GM23248 (cell line): ENCODE data around the gene PIRT. TPM values are rescaled to one million over a fixed set of nuclear protein-coding genes. Genes with fewer than 3 reads are reported as not detected.

Experiments
- DNase-seq: peaks from one replicate; pipeline ENCODE4 v3.0.0-alpha.2; 2015
- H2AFZ ChIP-seq: fragments of 200-600 bp; sonication (generic); 2 replicates; pipeline ENCODE4 v1.6.1; 2016; ENCODE audit warnings: antibody characterized with exemption
- H3F3A ChIP-seq: fragments of 200-600 bp; sonication (generic); 2 replicates; pipeline ENCODE4 v1.6.1; 2016; ENCODE audit warnings: mild to moderate bottlenecking, antibody characterized with exemption, mixed run types; ENCODE audit not compliant: insufficient read depth
- H3K27ac ChIP-seq: fragments of 200-600 bp; sonication (generic); 2 replicates; pipeline ENCODE4 v1.5.1; 2016; ENCODE audit warnings: mild to moderate bottlenecking
- H3K27me3 ChIP-seq: fragments of 200-600 bp; sonication (generic); replicated peaks from 2 replicates; pipeline ENCODE4 v1.6.1; 2016; ENCODE audit warnings: mild to moderate bottlenecking; ENCODE audit not compliant: insufficient read depth
- H3K36me3 ChIP-seq: fragments of 200-600 bp; sonication (generic); 2 replicates; pipeline ENCODE4 v1.6.1; 2016; ENCODE audit warnings: low read depth, mild to moderate bottlenecking
- H3K4me1 ChIP-seq: fragments of 200-600 bp; sonication (generic); 2 replicates; pipeline ENCODE4 v1.6.1; 2016; ENCODE audit warnings: mild to moderate bottlenecking; ENCODE audit not compliant: insufficient read depth
- H3K4me2 ChIP-seq: fragments of 200-600 bp; sonication (generic); one replicate; pipeline ENCODE4 v1.6.1; 2016; ENCODE audit warnings: mild to moderate bottlenecking; ENCODE audit not compliant: unreplicated experiment
- H3K4me3 ChIP-seq: fragments of 200-600 bp; sonication (generic); 2 replicates; pipeline ENCODE4 v1.5.1; 2016; ENCODE audit warnings: mild to moderate bottlenecking
- H3K79me2 ChIP-seq: fragments of 200-600 bp; sonication (generic); 2 replicates; pipeline ENCODE4 v1.6.1; 2016; ENCODE audit warnings: mild to moderate bottlenecking; ENCODE audit not compliant: insufficient read depth
- H3K9ac ChIP-seq: fragments of 200-600 bp; sonication (generic); 2 replicates; pipeline ENCODE4 v1.6.1; 2016; ENCODE audit warnings: mild to moderate bottlenecking
- H3K9me2 ChIP-seq: fragments of 200-600 bp; sonication (generic); 2 replicates; pipeline ENCODE4 v1.6.1; 2016; ENCODE audit warnings: mixed run types, mild to moderate bottlenecking, moderate library complexity; ENCODE audit not compliant: insufficient read depth
- H3K9me3 ChIP-seq: fragments of 200-600 bp; sonication (generic); one replicate; pipeline ENCODE4 v1.6.1; 2017; ENCODE audit warnings: low read depth
- H4K20me1 ChIP-seq: fragments of 200-600 bp; sonication (generic); 2 replicates; pipeline ENCODE4 v1.6.0; 2016; ENCODE audit not compliant: insufficient read depth
- EZH2 ChIP-seq: fragments of 200-600 bp; sonication (generic); IDR thresholded peaks from 2 replicates; pipeline ENCODE4 v1.6.1; 2018; ENCODE audit warnings: antibody characterized with exemption, mild to moderate bottlenecking; ENCODE audit not compliant: insufficient read depth, poor library complexity, severe bottlenecking
- EZH2phosphoT487 ChIP-seq: fragments of 200-600 bp; sonication (generic); IDR thresholded peaks from 2 replicates; pipeline ENCODE4 v1.6.1; 2018; ENCODE audit warnings: antibody characterized with exemption, moderate library complexity, mild to moderate bottlenecking, low read depth; ENCODE audit not compliant: insufficient read depth
- WGBS, 2 experiments: methylation state at CpG; one replicate each; pipeline ENCODE4 v1.1.6; 2015 to 2017; ENCODE audit warnings: low lambda C conversion rate in 2 of 2, low coverage in 1 of 2; ENCODE audit errors: missing lambda C conversion rate in 2 of 2; 5-methylcytosine and 5-hydroxymethylcytosine counted together
- in situ Hi-C: fragments of 300-500 bp; cut with MboI; formaldehyde crosslinking; loops from 2 replicates; pipeline ENCODE4 v1.15.0; 2020
- polyA plus RNA-seq: library from polyadenylated mRNA; unstranded; fragments of >200 nt; fragmentation: Nextera tagmentation; extraction: Ambion mirVana; gene quantifications from 2 replicates; pipeline ENCODE4 v1.2.1, GENCODE V29; 2016
- total RNA-seq: library from RNA; depleted of rRNA; stranded (reverse); fragments of >200 nt; shearing (Covaris generic); gene quantifications from 2 replicates; pipeline ENCODE4 v1.2.3, GENCODE V29; 2014

PIRT gene
- total and polyA plus RNA-seq, 2 experiments from 2014 or later: not detected

- H3K9me3 ChIP-seq: no peaks in the 10 kb centered on the region
- no peaks in the 10 kb centered on the region for H3K4me1 ChIP-seq
- no peaks in the 10 kb centered on the region; the same call in 1 of the 2 replicates for H3K27me3 ChIP-seq
- TF ChIP-seq EZH2phosphoT487: no peak
- no peak for TF ChIP-seq EZH2
- no peaks in the 10 kb centered on the region for H3K9me2 ChIP-seq
- no peak overlapping the region for H3K9ac ChIP-seq
- H3K4me2 ChIP-seq: no peak overlapping the region
- H3K27ac ChIP-seq: no peak overlapping the region
- no peak for DNase-seq
- no peaks in the 10 kb centered on the region for H3K79me2 ChIP-seq
- in situ Hi-C loops: no loop called here
- H2AFZ ChIP-seq: no peak overlapping the region
- 66 to 68% methylated on average over 8 of the region's 8 CpGs for WGBS, 2 experiments
- no peaks in the 10 kb centered on the region for H4K20me1 ChIP-seq
- H3F3A ChIP-seq: no peaks in the 10 kb centered on the region
- H3K4me3 ChIP-seq: no peak overlapping the region
- no peaks in the 10 kb centered on the region for H3K36me3 ChIP-seq
Measured at GRCh38 chr17:10792151-10792550, 45.7 kb downstream of the PIRT start.

GRCh38 chr17:10790491-10791401 lies 47.1 kb downstream of the PIRT start:
- no peaks in the 10 kb centered on the region for H4K20me1 ChIP-seq
- no peaks in the 10 kb centered on the region for H3K36me3 ChIP-seq
- H2AFZ ChIP-seq: no peak overlapping the region
- WGBS, 2 experiments: 19 to 22% methylated on average over 9 of the region's 9 CpGs
- H3F3A ChIP-seq: no peaks in the 10 kb centered on the region
- H3K27ac ChIP-seq: no peak overlapping the region
- TF ChIP-seq EZH2phosphoT487: no peak
- no peak for TF ChIP-seq EZH2
- H3K4me3 ChIP-seq: no peak overlapping the region
- H3K9me3 ChIP-seq: no peaks in the 10 kb centered on the region
- H3K9me2 ChIP-seq: no peaks in the 10 kb centered on the region
- no peaks in the 10 kb centered on the region for H3K79me2 ChIP-seq
- H3K4me1 ChIP-seq: no peaks in the 10 kb centered on the region
- no peak overlapping the region for H3K4me2 ChIP-seq
- DNase-seq: peak; percentile 3
- H3K27me3 ChIP-seq: no peaks in the 10 kb centered on the region; the same call in 1 of the 2 replicates
- no peak overlapping the region for H3K9ac ChIP-seq
- in situ Hi-C loops: no loop called here

GRCh38 chr17:10789694-10790271 lies 48.1 kb downstream of the PIRT start:
- no peak overlapping the region for H3K27ac ChIP-seq
- no peaks in the 10 kb centered on the region for H3K36me3 ChIP-seq
- no peak overlapping the region for H3K4me2 ChIP-seq
- TF ChIP-seq EZH2phosphoT487: no peak
- TF ChIP-seq EZH2: no peak
- H3K4me1 ChIP-seq: no peaks in the 10 kb centered on the region
- 31 to 39% methylated on average over 4 of the region's 4 CpGs for WGBS, 2 experiments
- H3K9ac ChIP-seq: no peak overlapping the region
- no peaks in the 10 kb centered on the region for H3F3A ChIP-seq
- no peaks in the 10 kb centered on the region for H3K9me3 ChIP-seq
- no peaks in the 10 kb centered on the region for H3K9me2 ChIP-seq
- no peak overlapping the region for H3K4me3 ChIP-seq
- H3K27me3 ChIP-seq: no peaks in the 10 kb centered on the region; the same call in 1 of the 2 replicates
- in situ Hi-C loops: no loop called here
- no peaks in the 10 kb centered on the region for H3K79me2 ChIP-seq
- no peak for DNase-seq
- H4K20me1 ChIP-seq: no peaks in the 10 kb centered on the region
- no peak overlapping the region for H2AFZ ChIP-seq

GRCh38 chr17:10787306-10788045 lies 50.4 kb downstream of the PIRT start:
- H3K27me3 ChIP-seq: no peaks in the 10 kb centered on the region; the same call in 1 of the 2 replicates
- no peaks in the 10 kb centered on the region for H4K20me1 ChIP-seq
- H2AFZ ChIP-seq: no peak overlapping the region
- no peak overlapping the region for H3K4me3 ChIP-seq
- no peak overlapping the region for H3K9ac ChIP-seq
- 69 to 75% methylated on average over 5 of the region's 5 CpGs for whole genome bisulfite sequencing, 2 experiments
- H3K79me2 ChIP-seq: no peaks in the 10 kb centered on the region
- H3K9me2 ChIP-seq: no peaks in the 10 kb centered on the region
- in situ Hi-C loops: no loop called here
- H3K4me2 ChIP-seq: no peak overlapping the region
- no peaks in the 10 kb centered on the region for H3K9me3 ChIP-seq
- H3K36me3 ChIP-seq: no peaks in the 10 kb centered on the region
- no peak for DNase-seq
- no peaks in the 10 kb centered on the region for H3K4me1 ChIP-seq
- no peak overlapping the region for H3K27ac ChIP-seq
- TF ChIP-seq EZH2phosphoT487: no peak
- no peak for TF ChIP-seq EZH2
- no peaks in the 10 kb centered on the region for H3F3A ChIP-seq
